ENCODE results near the gene KCNMB1.

- TF ChIP-seq EP300 (IDR thresholded peaks at IDR 0.05) (no peak), POLR2A (IDR thresholded peaks at IDR 0.05) (no peak)
- TF ChIP-seq, protein P1, sequence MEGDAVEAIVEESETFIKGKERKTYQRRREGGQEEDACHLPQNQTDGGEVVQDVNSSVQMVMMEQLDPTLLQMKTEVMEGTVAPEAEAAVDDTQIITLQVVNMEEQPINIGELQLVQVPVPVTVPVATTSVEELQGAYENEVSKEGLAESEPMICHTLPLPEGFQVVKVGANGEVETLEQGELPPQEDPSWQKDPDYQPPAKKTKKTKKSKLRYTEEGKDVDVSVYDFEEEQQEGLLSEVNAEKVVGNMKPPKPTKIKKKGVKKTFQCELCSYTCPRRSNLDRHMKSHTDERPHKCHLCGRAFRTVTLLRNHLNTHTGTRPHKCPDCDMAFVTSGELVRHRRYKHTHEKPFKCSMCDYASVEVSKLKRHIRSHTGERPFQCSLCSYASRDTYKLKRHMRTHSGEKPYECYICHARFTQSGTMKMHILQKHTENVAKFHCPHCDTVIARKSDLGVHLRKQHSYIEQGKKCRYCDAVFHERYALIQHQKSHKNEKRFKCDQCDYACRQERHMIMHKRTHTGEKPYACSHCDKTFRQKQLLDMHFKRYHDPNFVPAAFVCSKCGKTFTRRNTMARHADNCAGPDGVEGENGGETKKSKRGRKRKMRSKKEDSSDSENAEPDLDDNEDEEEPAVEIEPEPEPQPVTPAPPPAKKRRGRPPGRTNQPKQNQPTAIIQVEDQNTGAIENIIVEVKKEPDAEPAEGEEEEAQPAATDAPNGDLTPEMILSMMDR (IDR thresholded peaks at IDR 0.05) = no peak
Observed at GRCh38 chr5:170380361-170380951, 8.7 kb downstream of the KCNMB1 start.
